GM18519 (cell line): ENCODE measurements around the gene LRMDA.

Experiments
- ATAC-seq: cut with Tn5 transposase; IDR thresholded peaks from one replicate; pipeline ENCODE4 v1.9.1; 2021; ENCODE audit warnings: mild to moderate bottlenecking, moderate library complexity; ENCODE audit not compliant: unreplicated experiment, low FRiP score

The LRMDA gene

DNA sequence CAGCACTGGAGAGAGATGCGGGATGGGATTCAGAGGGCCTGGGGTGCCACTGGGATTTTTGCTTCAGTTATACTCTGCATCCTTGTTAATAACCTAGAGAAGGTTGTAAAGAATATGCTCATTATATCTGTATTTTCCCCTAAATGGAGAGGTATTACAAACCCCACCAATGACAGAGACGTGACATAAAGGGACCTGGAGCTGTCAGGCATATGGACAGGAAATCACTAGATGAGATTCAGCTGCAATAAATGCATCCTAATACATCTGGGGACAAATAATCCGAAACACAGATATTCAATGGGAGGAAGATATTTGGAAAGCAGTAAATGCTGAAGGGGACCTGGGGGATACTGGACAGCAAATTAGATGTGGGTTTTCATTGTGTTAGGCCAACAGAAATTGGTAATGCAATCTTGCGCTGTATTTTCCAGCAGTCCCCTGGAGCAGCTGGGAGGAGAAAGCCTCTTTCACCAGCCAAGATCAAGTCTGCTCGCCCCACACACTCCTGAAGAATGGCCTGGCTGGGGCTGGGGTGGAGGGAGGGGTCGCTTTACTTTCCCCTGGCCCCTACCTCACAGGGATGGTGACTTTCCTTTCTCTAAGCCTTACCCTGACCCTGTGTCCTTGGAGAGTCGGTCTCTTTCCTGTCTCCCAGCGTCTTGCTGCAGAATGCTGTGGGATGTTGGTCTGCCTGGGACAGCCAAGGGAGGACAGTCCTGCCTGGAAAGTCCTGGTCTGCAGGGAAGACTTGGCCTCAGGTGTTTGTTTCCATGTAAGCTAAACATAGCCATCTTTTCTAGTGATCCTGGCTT is 653.8 kb downstream of the LRMDA start:
- no peak for ATAC-seq

DNA sequence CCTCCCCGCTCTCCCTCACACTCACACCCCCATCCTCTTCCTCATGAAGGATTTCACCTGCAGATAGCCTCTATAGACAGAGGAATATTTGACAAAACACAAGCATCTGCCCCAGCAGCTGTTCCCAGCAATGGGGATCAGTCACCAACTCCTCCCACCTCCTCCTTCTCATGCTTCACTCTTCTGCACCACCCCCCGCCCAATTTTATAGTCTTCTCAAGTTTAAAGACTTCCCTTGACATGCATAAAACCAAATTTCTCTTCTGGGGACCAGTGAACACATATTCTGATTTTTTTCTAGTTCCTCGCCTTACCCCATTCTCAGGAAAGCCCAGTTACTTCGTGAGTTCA is 654.4 kb downstream of the LRMDA start:
- ATAC-seq: no peak

DNA sequence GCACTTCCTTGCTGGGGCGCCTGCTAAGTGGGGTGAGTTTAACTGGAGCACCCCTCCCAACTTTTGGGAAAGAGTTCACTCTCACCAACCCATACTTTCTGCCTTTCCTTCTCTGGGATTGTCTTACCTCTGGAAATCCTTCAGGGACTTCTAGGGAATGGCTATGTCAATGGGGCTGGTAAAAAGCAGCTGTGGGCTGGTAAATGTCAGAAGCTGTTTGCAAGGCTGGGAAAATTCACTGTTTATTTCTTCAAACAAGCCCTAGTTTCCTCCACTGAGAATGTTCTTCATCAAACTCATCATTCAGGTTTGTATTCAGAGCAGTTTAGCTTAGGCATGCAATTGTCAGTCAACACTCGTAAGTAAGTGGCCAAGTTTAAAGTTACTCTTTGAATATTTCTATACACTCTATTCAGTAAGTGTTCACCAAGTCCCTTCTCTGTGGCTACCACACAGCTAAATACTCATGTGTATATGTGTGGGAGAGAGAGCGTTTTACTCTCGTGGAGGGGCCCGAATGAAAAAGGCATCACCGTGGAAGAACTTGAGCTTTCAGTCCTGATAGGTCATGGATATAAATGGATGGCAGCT is 654.8 kb downstream of the LRMDA start:
- peak; percentile 26 for ATAC-seq

DNA sequence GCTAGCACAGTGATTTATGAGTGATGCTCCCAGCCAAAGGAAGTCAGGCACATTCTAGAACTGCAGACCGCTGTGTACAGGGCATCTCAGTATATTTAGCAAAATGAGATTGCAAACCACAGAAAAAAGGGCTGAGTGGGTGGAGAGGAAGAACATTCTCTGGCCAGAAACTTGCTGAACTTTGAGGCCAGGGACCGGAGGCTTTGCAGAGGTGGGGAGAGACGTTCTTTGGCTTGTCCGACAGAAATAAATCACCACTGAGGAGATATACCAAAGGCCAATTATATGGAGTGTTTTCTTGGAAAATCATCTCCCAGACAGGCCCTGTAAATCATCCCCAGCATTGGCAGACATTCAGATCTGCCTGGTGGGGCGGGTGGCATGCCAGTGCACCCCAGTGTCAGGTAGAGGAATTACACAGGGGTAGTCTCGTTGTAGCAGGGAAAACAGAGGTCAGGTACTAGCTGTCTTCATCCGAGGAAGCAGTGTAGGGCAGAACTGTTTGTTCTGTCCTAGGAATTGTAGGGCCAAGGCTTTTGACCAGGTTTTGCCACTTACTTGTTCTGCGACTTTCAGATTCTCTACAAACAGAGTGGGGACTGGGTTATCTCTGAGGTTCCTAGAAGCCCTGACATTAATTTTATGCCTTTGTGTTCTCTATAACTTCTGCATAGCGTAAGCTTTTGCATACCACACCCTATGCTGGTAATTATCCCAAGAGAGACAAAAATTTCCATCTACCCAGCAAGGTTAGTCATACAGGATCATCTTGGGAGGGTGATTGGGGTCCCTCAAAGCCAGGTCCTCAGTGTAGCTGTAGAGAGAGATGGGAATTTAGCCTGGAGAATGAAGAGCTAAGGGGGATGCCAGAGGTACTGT is 655.6 kb downstream of the LRMDA start:
- peak; percentile 72 for ATAC-seq

DNA sequence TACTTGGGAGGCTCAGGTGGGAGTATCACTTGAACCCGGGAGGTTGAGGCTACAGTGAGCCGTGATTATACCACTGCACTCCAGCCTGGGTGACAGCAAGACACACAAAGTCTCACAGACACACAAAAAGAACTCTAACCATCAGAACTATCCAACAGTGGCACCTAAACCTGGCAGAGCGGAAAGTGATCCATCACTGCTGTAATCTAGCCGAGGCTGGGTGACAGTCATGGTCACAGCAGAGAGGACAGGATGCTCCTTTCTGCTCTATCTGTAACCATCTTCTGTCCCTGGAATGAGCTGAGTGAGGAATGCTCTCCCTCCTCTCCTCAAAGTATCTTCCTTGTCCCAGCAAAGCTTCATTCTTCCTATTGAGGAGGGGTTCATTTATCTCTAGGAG is 656.6 kb downstream of the LRMDA start:
- ATAC-seq: no peak

DNA sequence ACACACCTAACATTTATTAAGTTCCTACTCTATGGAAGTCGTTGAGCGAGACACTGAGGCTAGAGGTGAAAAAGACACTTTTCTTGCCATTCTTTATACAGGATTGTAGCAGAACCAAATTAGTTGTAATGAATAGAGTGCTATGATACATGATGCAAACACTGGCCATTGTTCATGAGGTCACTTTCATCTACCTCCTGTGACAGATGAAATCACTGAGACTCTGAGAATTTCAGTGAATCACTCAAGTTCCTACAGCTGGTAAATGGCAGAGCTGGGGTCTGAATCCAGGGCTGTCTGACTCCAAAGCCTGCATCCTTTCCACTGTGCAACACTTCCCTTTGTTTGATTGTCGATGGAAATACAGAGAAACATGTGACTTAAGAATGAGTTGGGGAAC is 657.6 kb downstream of the LRMDA start:
- ATAC-seq: no peak

DNA sequence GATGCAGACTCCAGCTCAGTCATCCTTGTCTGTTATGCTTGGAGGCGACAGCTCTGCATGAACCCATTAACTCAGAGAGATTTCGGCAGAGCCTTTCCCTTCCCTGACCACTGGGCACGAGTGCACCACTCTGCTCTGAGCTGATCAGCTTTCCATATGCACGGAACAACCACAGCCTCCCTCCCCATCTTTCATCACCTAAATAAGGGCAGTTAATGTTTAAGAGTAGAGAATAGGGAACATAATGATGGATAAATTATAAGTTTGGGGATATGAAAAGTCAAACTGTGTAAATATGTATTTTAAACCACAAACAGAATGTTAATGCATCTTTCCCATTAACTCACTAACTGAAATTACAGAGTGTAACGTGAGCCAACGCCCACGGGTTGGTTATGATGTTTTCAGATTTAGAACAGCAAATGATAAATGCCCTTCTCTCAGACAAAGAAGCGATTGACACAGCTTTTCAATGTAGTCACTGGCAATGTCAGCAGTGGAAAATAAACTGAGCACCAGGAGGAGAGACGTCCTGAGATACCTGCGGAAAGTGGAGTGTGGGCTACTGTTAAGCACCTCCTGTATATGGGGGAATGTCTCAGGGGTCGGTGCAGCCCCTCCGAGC is 658.2 kb downstream of the LRMDA start:
- no peak for ATAC-seq

DNA sequence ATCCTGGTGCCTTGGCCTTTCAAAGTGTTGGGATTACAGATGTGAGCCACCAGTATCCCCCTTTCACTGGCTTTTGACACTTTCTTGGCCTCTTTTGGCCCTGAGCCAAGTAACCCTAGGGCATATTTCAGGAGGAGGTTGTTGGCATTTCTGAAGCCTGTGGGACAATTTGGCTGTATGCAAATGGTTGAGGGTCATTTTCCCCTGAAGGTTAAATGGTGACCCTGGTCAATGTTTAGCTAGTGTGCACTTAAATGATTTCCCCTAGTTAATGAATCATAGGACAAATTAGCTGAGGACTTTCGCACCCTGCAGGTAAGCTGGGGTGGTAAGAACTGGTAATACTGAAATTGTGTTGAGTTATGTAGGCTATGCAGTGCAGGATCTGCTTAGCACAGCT is 660.5 kb downstream of the LRMDA start:
- no peak for ATAC-seq

DNA sequence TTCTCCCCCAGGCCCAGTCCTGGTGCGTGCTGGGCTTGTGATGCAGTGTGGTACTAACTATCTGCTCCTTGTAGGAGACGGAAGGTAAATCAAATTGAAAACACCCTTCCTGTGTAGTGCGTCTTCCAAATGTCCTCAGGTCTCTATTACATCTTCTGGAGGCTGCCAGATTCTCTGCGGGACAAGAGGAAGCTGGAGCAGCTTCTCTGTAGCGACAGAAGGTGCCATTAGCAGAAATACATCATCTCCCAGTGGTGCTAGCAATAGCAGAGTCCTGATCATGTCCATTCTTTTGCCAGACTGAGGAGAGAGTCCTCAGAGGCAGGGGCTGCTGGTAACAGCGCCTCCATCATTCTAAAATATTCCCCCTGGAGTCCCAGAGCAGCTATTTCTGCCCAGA is 675.2 kb downstream of the LRMDA start:
- ATAC-seq: no peak

DNA sequence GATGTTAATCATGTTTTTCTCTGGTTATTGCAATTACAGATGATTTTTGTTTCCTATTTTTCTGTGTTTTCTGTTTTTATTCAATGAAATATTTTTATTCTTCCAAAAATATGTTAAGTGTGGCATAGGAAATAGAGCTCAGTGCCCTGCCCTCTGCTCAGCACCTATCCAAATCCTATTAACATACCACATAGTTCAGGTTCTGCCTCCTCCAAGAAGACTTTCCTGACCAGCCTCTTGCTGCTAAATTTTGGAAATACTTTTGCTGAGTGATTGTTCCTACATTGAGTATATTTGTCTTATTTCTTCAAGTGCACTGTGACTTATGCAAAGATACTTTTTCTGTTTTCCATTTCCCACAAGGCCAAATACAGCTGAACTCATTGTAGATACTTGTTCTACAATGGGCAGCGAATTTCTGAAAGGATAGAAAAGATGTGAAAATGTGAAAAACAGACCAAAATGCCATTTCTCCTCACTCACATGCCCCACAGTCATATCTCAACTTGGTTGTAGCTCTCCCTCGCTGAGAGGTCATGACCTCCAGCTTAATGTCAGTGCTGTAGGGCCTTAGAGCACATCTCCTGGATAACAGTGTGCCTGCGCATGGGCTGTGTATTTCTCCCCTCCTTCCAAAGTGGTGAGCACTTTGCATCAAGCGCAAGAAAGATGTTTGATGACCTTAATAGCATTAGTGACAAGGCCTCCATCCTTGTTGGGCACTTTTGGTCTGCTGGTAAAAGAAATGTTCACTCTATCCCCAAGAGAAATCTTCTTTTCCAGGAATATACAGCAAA is 677.3 kb downstream of the LRMDA start:
- no peak for ATAC-seq

DNA sequence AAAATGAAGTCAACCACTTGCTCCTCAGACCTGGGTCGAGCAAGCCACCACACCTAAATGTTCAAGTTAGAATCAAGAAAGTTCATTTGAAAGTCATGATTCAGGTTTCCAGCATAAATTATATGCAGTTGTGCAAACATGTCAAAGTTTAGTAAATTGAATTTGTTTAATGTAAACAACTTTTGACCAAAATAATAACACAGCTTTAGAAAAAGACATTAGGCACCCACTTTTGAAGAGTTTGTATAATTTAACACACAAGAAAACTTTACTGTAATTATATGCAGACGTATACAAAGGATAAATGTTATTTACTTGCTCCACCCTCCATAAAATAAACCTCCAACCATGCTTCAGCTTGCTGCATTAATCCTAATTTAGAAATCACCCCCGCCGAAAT is 680.0 kb downstream of the LRMDA start:
- no peak for ATAC-seq

DNA sequence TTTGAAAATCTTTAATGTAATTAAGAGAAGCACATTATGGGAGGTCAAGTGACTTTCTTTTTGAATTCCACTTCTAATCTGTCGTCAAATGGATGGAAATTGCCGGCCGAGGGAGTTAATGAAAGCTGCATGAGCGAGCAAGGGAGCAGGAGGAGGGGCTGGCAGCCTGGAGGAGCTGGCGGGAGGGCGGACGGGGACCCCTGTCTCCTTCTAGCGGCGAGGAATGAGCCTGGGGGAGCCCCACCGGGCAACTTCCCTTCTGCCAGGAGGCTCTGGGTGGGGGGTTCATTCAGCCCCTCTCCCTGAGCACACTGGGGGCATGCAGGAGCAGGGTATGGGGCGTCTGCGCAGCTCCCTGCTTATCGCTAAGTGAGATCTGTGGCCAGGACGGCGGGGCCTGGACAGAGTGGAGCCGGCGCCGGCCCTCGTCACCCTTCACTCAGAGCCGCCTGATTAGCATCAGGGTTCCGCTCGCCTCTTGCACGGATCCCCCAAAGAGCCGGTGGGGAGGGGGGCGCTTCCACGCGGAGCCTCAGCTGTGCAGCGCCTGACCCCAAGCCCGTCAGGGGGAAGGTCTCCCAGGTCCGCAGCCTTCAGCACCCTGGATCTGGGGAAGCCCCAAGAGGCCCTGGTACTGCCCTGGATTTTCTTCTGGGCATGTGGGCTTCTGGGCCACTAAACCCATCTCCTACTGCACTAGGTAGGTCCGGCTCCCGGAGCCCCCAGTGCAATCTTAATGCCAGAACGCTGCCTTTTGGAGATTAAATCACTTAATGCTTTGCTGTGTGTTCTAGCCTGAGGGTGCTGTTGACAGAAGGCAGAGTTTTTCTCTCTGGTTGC is 680.8 kb downstream of the LRMDA start:
- ATAC-seq: no peak

DNA sequence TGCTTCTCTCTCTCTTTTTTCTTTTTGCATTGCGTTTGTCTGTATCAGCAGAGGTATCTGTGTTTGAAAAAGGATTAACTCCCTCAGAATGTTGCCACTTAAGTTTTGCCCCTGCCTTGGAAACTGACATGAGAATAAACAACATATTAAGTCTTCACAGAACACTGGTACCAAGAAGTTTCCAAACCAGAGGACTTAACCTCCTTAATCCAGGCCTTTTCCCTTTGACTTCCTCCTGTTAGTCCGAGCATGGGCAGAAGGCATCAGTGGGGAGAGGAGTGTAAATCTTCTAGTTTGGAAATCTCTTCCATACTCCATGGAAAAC is 681.4 kb downstream of the LRMDA start:
- no peak for ATAC-seq

DNA sequence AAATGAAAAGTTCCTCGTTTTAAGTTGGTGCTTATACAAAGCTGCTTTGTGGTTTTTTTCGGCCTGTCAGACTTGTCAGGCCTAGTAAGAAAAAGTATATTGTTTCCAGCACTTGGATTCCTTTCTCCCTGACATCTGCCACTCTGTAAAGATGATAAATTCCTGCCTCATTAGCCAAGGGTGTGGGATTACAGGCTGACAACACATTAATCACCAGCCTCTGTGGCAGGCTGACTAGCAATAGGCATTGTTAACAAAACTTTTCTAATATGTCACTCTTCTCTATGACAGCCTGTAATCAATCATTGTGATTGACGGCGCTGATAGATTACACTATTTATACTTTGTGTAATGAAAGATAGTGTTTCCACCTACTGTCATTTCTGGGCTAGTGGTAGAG is 682.5 kb downstream of the LRMDA start:
- no peak for ATAC-seq

DNA sequence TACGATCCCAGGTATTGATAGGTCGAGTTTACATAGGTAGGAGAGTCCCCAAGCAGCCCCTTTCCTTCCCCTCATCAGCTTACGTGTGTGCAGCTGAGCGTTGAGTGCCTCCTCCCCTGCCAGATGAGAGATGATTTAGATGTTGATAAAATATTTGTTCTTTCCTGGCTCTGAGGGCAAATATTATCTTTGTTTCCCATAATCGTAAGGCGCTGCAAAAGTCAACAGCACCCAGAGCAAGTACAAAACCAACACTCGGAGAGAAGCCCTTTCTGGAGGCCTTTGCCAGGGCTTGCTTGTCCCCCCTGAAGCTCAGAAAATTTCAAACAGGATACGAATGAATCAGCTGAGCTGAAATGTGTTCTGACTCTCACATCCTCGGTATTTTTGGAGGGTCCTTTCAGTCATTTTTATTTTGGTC is 683.2 kb downstream of the LRMDA start:
- no peak for ATAC-seq

DNA sequence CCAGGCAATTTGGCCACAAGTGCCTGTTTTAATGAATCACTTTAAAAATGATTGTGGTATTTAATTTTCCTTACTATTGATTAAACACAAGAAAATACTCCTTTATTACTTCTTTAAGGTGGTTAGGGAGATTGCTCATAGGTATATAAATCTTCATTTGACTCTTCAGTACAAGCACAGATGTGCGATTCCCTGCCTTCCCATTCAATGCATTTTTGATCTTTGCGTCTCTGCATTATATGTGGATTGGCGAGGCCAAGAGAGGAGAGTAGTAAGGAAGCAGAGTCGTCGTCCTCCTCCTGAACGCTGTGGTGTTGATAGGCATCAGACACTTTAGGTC is 683.7 kb downstream of the LRMDA start:
- no peak for ATAC-seq

DNA sequence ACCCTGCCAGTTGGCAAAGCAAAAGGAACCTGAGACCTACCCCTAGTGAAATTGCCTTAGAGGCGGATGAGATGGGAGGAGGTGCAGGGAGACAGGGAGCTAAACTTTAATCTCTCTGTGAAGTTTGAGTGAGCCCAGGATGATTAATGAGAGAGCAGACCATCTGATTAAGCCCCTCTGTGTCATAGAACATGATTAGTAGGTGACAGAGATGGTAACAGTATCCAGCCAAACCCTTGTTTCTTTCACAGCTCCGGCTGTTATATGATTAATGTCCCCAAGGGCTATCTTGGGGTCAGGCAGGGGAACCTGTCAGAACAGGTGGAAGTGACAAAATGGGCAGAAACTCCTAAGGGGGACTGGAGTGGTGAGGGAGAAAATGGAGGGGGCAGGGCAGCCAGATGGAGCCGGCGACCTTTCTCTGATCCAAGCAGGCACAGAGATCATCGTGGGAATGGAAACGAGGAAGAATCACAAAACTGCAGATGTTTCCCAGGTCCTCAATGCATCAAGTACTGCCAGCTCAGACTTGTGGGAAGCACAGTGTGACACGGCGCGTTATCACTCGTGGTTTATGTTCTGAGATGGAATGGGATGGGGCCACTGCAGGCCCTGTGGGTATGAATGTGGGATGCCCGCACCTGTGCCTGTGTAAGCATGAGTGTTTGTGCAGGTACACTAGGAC is 684.2 kb downstream of the LRMDA start:
- no peak for ATAC-seq

DNA sequence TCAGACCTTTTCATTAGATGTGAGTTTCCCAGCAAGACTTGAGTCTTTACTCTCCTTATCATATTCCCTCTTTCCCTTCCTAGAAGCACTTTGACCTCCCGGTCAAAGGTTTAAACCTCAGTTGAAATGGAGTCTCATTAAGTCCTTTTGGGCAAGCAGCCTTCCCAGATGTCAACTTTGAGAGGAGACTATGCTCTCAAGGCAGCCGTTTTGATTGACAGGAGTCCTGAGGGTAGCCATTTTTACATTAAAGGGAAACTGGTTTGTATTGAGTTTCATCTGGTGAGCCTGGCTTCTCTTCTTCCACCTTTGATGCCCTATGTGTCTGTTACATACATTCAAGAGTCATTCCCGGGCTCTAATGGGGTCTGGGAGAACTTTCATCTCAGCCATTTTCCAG is 685.1 kb downstream of the LRMDA start:
- ATAC-seq: no peak

DNA sequence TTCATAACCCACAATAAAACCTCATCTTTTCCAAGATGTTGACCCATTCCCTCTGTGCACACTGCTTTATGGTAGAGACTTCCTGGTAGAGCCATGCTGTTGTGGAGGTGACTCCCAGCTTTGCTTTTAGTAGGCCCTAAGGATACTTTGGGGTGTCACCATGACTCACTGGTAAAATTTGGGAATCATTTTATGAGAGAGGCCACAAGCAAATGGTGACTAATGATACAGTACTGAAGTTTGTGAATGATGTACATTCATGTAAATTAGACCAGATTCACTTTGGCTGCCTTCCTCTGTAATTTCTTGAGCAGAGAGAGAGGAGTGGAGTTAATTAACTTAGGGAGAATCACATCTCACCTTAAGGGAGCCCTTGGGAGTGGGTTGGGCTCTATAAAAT is 686.5 kb downstream of the LRMDA start:
- no peak for ATAC-seq
